Activated T-helper 2 cell treated with anti-CD3 and anti-CD28 coated beads, Interferon-gamma antibody, Interleukin-2, Interleukin-4, amounts not matched to agents 10 μg/mL and 5 μg/mL and 100 μg/mL, durations not matched to agents 14 hours and 24 hours and 36 hours (primary cell): ENCODE measurements around the gene C3orf18. TPM values are rescaled to one million over a fixed set of nuclear protein-coding genes. Genes with fewer than 3 reads are reported as not detected.
A peak's percentile ranks its signal among the peaks of the same experiment; 100 is the strongest.

Experiments
- DNase-seq: peaks from one replicate; pipeline ENCODE4 v3.0.0; 2021; ENCODE audit warnings: low spot score
- H3K27ac Mint-ChIP-seq: one replicate; pipeline ENCODE4 v1.8.0; 2021; ENCODE audit warnings: mixed read lengths
- H3K27me3 Mint-ChIP-seq: one replicate; pipeline ENCODE4 v1.8.0; 2021; ENCODE audit warnings: low read depth, mixed read lengths
- H3K36me3 Mint-ChIP-seq: one replicate; pipeline ENCODE4 v1.8.0; 2021; ENCODE audit warnings: low read depth, mixed read lengths
- H3K4me1 Mint-ChIP-seq: one replicate; pipeline ENCODE4 v1.8.0; 2021; ENCODE audit warnings: low read depth, mixed read lengths
- H3K4me3 Mint-ChIP-seq: one replicate; pipeline ENCODE4 v1.8.0; 2021; ENCODE audit warnings: low read depth, mild to moderate bottlenecking, moderate library complexity, mixed read lengths
- H3K9me3 Mint-ChIP-seq: one replicate; pipeline ENCODE4 v1.8.0; 2021; ENCODE audit warnings: mixed read lengths
- intact Hi-C: fragments of 100-400 bp; cut with micrococcal nuclease; formaldehyde crosslinking; loops from one replicate; pipeline ENCODE4 v1.15.1; 2023
- total RNA-seq: library from RNA; stranded (reverse); gene quantifications from 2 replicates; pipeline ENCODE4 v1.2.3, GENCODE V29; 2022

C3orf18 gene
- total RNA-seq, 1 donor from 2014 or later: 37.2 TPM

DNA sequence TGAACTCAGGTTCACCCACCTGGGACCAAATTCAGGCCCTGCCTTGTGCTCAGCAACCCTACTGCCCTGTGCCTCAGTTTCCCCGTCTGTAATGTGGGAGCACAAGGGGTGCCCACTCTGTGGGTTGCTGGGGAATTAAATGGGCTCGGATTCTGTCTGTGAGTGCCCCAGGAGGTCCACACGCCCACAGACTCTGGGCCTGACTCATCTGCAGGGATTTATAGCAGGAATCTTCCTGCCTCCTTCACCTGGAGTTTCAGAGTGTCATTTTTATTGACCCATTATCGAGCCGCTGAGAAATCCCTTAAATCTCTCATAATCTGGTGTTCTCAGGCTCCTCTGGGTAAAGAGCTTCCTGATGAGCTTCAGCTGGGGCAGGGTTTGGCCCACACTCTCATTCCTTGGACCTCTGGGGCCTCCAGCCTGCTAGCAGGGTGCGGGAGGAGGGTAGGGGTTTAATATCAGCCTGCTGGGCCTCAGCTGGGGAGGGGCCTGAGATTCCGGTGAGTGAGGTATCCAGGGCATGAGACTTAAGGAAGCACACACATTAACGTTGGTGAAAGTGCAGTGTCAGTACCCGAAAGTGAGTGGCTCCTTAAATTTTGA, 16.4 kb downstream of the C3orf18 start:
- Mint-ChIP-seq H3K36me3 (no peaks in the 10 kb centered on the region), H3K27me3 (no peaks in the 10 kb centered on the region), H3K9me3 (no peaks in the 10 kb centered on the region), H3K4me3 (no peak overlapping the region), H3K27ac (no peak overlapping the region), H3K4me1 (peaks cover 5% of the 10 kb centered on the region)
- intact Hi-C loops: loop anchor here (5.0 kb wide), 1 partner anchor 34 kb away; no protein-coding TSS in a partner anchor
- no peak for DNase-seq

GRCh38 chr3:50550079-50550736, 17.3 kb downstream of the C3orf18 start:
- H3K4me1 Mint-ChIP-seq: no peaks in the 10 kb centered on the region
- intact Hi-C loops: loop anchor here (5.0 kb wide), 1 partner anchor 33 kb away; no protein-coding TSS in a partner anchor

DNA sequence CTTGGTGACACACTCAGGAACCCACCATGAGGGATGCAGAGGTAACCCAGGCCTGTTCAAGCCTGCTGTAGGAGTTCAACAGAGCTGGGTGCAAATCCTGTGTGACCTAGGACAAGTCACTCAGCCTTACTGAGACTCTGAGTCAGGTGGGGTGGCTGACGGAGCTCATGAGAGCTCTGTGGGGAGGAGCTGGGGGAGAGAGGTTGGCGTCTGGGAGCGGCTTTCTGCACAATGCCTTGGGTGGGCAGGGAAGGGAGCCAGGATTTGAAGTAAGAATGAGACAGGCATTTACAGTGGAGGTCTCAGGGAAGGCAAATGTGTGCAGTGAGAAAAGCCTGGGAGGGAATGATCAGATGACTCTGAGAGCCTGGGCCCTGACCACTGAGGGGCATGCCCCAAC, 18.3 kb downstream of the C3orf18 start:
- Mint-ChIP-seq H3K4me3 (no peak overlapping the region), H3K4me1 (no peaks in the 10 kb centered on the region), H3K36me3 (no peaks in the 10 kb centered on the region), H3K27me3 (no peaks in the 10 kb centered on the region), H3K9me3 (no peaks in the 10 kb centered on the region), H3K27ac (no peak overlapping the region)
- DNase-seq: no peak
- intact Hi-C loops: loop anchor here (10.0 kb wide), 1 partner anchor 354 kb away; the partner anchor contains the start of gene GNAT1

More at GRCh38 chr3:50550079-50550736, 17.3 kb downstream of the C3orf18 start:
- H3K36me3 Mint-ChIP-seq: no peaks in the 10 kb centered on the region
- no peaks in the 10 kb centered on the region for H3K9me3 Mint-ChIP-seq
- no peaks in the 10 kb centered on the region for H3K27me3 Mint-ChIP-seq
- no peak overlapping the region for H3K4me3 Mint-ChIP-seq
- DNase-seq: peak; percentile 48
- H3K27ac Mint-ChIP-seq: no peak overlapping the region

- no peaks in the 10 kb centered on the region for H3K9me3 Mint-ChIP-seq
- H3K36me3 Mint-ChIP-seq: no peaks in the 10 kb centered on the region
- DNase-seq: no peak
- H3K27ac Mint-ChIP-seq: no peak overlapping the region
- peaks cover 5% of the 10 kb centered on the region for H3K27me3 Mint-ChIP-seq
- no peaks in the 10 kb centered on the region for H3K4me1 Mint-ChIP-seq
- intact Hi-C loops: loop anchor here (10.0 kb wide), 1 partner anchor 351 kb away; the partner anchor contains the start of gene GNAT1
- H3K4me3 Mint-ChIP-seq: no peak overlapping the region
These were observed 21.8 kb downstream of the C3orf18 start for GRCh38 chr3:50545781-50546180.

DNA sequence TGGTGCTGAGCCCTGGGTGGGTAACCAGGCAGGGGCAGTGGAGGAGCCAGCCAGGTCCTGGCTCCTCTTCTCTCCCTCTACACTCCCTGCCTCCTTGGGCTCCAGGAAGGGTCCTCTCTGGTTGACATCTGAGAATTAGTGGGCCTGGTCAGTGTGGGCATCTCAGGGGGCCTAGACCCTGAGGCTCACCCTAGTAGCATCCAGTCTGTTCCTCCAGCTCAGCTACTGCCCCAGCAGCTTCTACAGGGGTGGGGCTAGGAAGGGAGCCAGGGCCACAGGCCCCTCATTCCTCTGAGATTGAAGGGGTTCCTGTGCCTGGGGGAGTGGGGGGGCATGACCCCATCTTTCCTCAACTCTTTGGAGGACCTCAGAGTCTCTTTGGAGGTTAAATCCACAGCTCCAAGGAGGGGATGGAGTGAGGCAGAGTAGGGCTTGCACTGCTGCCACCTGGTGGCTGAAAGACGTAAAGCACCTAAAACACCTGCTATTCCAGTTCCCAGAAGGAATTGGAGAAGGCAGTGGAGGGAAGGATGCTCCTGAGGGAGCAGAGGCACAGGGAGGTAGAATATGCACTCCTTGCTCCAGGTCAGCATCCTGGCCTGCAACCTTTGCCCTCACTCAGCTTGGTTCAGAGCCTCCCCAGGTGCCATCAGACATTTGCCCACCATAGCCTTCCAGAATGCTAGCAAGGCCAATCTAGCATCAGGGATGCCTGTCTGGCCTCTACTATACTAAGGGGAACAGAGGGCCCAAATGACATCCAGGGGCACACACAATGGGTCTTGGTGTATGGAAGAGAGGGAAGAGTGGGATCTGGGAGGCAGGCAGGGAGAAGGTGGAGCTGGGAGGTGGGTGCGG, 25.1 kb downstream of the C3orf18 start:
- Mint-ChIP-seq H3K27ac (no peak overlapping the region), H3K27me3 (peaks cover 16% of the 10 kb centered on the region), H3K4me1 (no peaks in the 10 kb centered on the region), H3K4me3 (no peak overlapping the region), H3K36me3 (no peaks in the 10 kb centered on the region), H3K9me3 (no peaks in the 10 kb centered on the region)
- intact Hi-C loops: loop anchor here (1.0 to 10.0 kb wide), 2 partner anchors 106 to 348 kb away; partner anchors contain the start of gene GNAT1
- DNase-seq: peak; percentile 37

DNA sequence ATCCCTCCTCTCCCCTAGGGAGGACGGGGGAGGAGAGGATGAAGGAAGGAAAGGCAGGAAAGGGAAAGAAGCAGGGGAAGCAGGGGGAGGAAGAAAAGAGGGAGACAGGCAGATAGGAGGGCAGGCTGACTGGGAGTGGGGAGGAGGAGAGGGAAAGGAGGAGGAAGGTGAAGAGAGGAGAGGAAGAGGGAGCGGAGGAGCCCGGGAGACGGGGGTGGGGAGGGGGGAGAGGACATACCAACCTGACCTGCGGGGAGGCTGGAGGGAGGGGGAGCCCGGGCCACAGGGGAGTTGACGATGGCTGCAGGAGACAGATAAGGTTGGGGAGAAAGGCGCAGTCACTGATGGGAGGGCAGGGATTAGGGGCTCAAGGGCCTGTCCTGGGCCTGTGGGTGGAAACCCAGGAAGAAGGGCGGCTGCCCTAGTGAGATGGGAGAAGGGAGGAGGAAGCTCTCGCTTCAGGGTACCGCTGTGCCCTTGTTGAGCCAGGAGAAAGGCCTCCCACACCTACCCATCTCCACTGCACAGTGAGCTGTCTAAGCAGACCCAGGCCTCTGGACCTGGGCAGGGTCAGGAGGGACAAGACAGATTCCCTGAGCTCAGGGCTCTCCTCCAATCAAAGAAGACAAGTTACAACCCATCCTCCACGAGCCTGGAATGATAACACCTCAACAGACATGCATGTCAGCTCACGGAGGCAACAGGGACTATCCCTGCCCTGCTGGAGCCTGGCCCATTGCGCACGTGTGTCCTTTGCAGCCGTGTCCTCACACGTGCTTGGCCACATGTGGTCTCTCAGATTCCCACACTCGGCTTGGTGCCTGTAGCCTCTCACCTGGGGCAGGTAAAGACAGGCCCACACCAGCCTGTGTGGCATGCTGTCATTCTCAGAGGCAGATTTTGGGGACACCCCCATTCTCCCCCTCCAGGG, 27.9 kb downstream of the C3orf18 start:
- intact Hi-C loops: loop anchor here (2.0 to 10.0 kb wide), 2 partner anchors 193 to 345 kb away; partner anchors contain the start of gene GNAT1
- Mint-ChIP-seq H3K27ac (no peak overlapping the region), H3K4me1 (no peaks in the 10 kb centered on the region), H3K9me3 (no peaks in the 10 kb centered on the region), H3K27me3 (peaks cover 17% of the 10 kb centered on the region), H3K36me3 (no peaks in the 10 kb centered on the region), H3K4me3 (no peak overlapping the region)
- DNase-seq: no peak

- intact Hi-C loops: no loop called here
- Mint-ChIP-seq H3K4me3 (no peak overlapping the region), H3K27ac (no peak overlapping the region), H3K36me3 (no peaks in the 10 kb centered on the region), H3K4me1 (no peaks in the 10 kb centered on the region), H3K9me3 (no peaks in the 10 kb centered on the region), H3K27me3 (peaks cover 24% of the 10 kb centered on the region)
- DNase-seq: no peak
These were observed 30.0 kb downstream of the C3orf18 start for GRCh38 chr3:50537421-50538129.

DNA sequence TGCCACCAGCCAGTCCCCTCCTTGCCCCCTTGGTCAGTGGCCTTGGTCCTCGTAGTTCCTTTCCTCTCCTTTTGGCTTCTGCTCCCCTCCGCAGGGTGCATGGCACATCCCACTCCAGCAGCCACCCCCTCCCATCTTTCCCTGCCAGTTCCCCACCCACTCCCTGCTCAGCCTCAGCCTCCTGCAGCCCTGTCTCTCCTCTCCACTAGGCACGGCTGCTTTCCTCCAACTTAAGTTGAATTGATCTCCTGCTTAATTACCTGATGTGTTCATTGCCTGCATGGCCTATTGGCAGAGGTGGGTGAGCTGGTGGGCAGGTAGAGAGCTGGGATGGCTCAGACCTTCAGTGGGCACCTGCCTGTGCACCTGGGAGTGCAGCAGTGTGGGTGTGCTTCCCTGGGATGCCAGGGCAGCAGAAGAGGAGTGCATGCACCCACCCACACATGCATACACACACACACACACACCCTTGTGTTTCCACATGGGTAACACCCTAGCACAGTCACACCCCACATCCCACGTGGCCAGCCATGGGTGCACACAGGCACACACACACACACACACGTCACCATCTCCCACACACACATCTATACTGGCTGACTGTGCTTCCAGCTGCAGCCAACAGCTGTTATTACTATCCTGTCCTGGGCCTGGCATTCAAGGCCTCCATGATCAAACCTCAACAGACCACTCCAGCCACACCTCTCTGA, 30.9 kb downstream of the C3orf18 start:
- no peak for DNase-seq
- no peaks in the 10 kb centered on the region for H3K9me3 Mint-ChIP-seq
- H3K4me3 Mint-ChIP-seq: no peak overlapping the region
- intact Hi-C loops: no loop called here
- no peaks in the 10 kb centered on the region for H3K36me3 Mint-ChIP-seq
- no peaks in the 10 kb centered on the region for H3K4me1 Mint-ChIP-seq
- peaks cover 32% of the 10 kb centered on the region for H3K27me3 Mint-ChIP-seq
- H3K27ac Mint-ChIP-seq: no peak overlapping the region

GRCh38 chr3:50534681-50535330, 32.7 kb downstream of the C3orf18 start:
- Mint-ChIP-seq H3K4me1 (no peaks in the 10 kb centered on the region), H3K36me3 (no peaks in the 10 kb centered on the region), H3K27ac (no peak overlapping the region), H3K27me3 (peaks cover 30% of the 10 kb centered on the region), H3K4me3 (no peak overlapping the region), H3K9me3 (no peaks in the 10 kb centered on the region)
- intact Hi-C loops: no loop called here
- no peak for DNase-seq

DNA sequence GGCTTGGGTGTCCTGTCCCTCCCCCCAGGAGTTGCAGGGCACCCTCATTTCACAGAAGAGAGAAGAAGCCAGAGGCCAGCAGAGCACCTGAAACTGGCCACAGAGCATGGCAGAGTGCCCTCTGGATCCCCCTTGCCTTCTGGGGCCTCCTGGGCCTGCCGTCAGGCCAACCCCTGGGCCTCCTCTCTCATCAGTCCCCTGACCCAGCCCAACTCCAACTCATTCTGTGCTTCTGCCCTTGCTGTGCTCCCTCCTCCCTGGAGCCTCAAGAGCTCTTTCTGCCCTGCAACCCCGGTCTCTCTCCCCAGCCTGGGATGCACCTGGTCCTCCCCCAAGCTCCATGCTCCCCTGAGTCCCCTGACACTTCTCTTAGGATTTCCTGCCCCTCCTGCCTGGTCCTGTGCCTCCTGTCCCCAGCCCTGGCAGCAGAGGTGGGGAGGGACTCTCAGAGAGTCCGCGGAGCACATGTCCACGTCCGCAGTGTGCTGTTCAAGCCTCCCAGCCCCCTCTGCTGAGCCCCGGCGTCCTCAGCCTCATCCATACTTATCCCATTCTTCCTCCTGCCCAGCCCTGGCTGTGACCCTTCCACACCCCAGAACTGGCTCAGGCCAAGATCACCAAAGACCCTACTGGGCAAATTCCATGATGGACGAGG, 33.6 kb downstream of the C3orf18 start:
- Mint-ChIP-seq H3K27me3 (peaks cover 36% of the 10 kb centered on the region), H3K27ac (no peak overlapping the region), H3K4me1 (no peaks in the 10 kb centered on the region), H3K4me3 (no peak overlapping the region), H3K9me3 (no peaks in the 10 kb centered on the region), H3K36me3 (no peaks in the 10 kb centered on the region)
- intact Hi-C loops: no loop called here
- no peak for DNase-seq
